Endothelial cell of umbilical vein (primary cell): ENCODE measurements around the gene SCNM1. TPM values are rescaled to one million over a fixed set of nuclear protein-coding genes. Genes with fewer than 3 reads are reported as not detected.

Experiments
- BruUV-seq: library from RNA; stranded (reverse); fragments of 400-500 nt; replicated peaks from 2 replicates; lab custom pipeline; 2021; lab: Mats Ljungman, UMichigan
- CTCF ChIA-PET: fragments of 300-600, 350-600 bp; sonication (Branson Sonifier 250); formaldehyde crosslinking; loops from one replicate; lab custom pipeline; 2021; ENCODE audit warnings: antibody characterized with exemption, inconsistent platforms; lab: Charles Lee
- POLR2A ChIA-PET: fragments of 300-600, 350-600 bp; sonication (Branson Sonifier 250); formaldehyde crosslinking; loops from one replicate; lab custom pipeline; 2021; ENCODE audit warnings: antibody characterized with exemption, inconsistent platforms; lab: Charles Lee
- DNase-seq: peaks from one replicate; pipeline ENCODE4 v3.0.0-alpha.2; 2011; ENCODE audit warnings: low read depth, low spot score
- FAIRE-seq: peaks from 2 replicates; lab custom pipeline; 2011; peaks lifted over from hg19 to GRCh38; lab: Jason Lieb, UNC
- H2AFZ ChIP-seq: 2 replicates; pipeline ENCODE4 v1.6.0; 2012; ENCODE audit warnings: low read depth, low read length, control low read depth, inconsistent platforms
- H3K27ac ChIP-seq: 2 replicates; pipeline ENCODE4 v1.5.1; 2011; ENCODE audit warnings: low read depth, mild to moderate bottlenecking, control low read depth, low read length, moderate library complexity; ENCODE audit not compliant: insufficient read depth
- H3K27me3 ChIP-seq, 2 experiments: 2 replicates each; pipeline versions ENCODE4 v1.6.0 to v1.6.1; 2011; ENCODE audit warnings: low read length in 2 of 2, mixed read lengths in 1 of 2; ENCODE audit not compliant: control insufficient read depth in 2 of 2, insufficient read depth in 2 of 2
- H3K36me3 ChIP-seq, 2 experiments: 2 replicates in 1 of 2; 3 replicates in 1 of 2; pipeline ENCODE4 v1.5.1; 2011; ENCODE audit warnings: low read length in 2 of 2, mild to moderate bottlenecking in 1 of 2, moderate library complexity in 1 of 2; ENCODE audit not compliant: control insufficient read depth in 2 of 2, insufficient read depth in 2 of 2; ENCODE audit errors: extremely low read depth in 1 of 2
- H3K4me1 ChIP-seq: 3 replicates; pipeline ENCODE4 v1.5.1; 2011; ENCODE audit warnings: mild to moderate bottlenecking, low read length; ENCODE audit not compliant: control insufficient read depth, insufficient read depth; ENCODE audit errors: extremely low read depth
- H3K4me2 ChIP-seq: 2 replicates; pipeline ENCODE4 v1.6.1; 2011; ENCODE audit warnings: low read length, control low read depth, mixed read lengths; ENCODE audit not compliant: insufficient read depth
- H3K4me3 ChIP-seq, 3 experiments: fragments of 200-600 bp in 1 of 3; sonication (generic), shearing (Covaris generic) in 1 of 3; replicated peaks in 1 of 3; 2 replicates each; pipeline ENCODE4 v1.5.1; 2011 to 2016; ENCODE audit warnings: control low read depth in 3 of 3, low read length in 3 of 3, mild to moderate bottlenecking in 2 of 3, inconsistent platforms in 1 of 3, low read depth in 1 of 3, moderate library complexity in 1 of 3; ENCODE audit not compliant: insufficient read depth in 1 of 3
- H3K79me2 ChIP-seq: 2 replicates; pipeline ENCODE4 v1.6.0; 2012; ENCODE audit warnings: low read length, inconsistent platforms; ENCODE audit not compliant: control insufficient read depth, insufficient read depth
- H3K9ac ChIP-seq: replicated peaks from 2 replicates; pipeline ENCODE3; 2011; ENCODE audit warnings: low read length, control low read depth; ENCODE audit not compliant: insufficient read depth; ENCODE audit errors: extremely low read depth
- H3K9me1 ChIP-seq: replicated peaks from 3 replicates; pipeline ENCODE4 v1.6.0; 2011; ENCODE audit warnings: mild to moderate bottlenecking, low read length; ENCODE audit not compliant: control insufficient read depth, insufficient read depth; ENCODE audit errors: extremely low read depth
- H3K9me3 ChIP-seq: replicated peaks from 2 replicates; pipeline ENCODE4 v1.5.1; 2012; ENCODE audit warnings: low read length, inconsistent platforms; ENCODE audit not compliant: control insufficient read depth, insufficient read depth
- H4K20me1 ChIP-seq: replicated peaks from 2 replicates; pipeline ENCODE3; 2011; ENCODE audit warnings: mild to moderate bottlenecking, low read length; ENCODE audit not compliant: control insufficient read depth, insufficient read depth; ENCODE audit errors: extremely low read depth
- CTCF ChIP-seq, 2 donors: IDR thresholded peaks; 1 replicate in 1 of 2; 2 replicates in 1 of 2; pipeline ENCODE4 v1.5.1; 2011; ENCODE audit warnings: low read length in 2 of 2, mild to moderate bottlenecking in 2 of 2, moderate library complexity in 2 of 2, control low read depth in 1 of 2, inconsistent platforms in 1 of 2, low read depth in 1 of 2; ENCODE audit not compliant: insufficient read depth in 1 of 2; ENCODE audit errors: extremely low read depth in 1 of 2
- EZH2 ChIP-seq: IDR thresholded peaks from 2 replicates; pipeline ENCODE4 v1.6.1; 2012; ENCODE audit warnings: borderline replicate concordance, low read depth, mild to moderate bottlenecking, moderate library complexity, low read length, inconsistent platforms; ENCODE audit not compliant: severe bottlenecking
- FOS ChIP-seq: IDR thresholded peaks from 2 replicates; pipeline ENCODE4 v1.6.1; 2011; ENCODE audit warnings: mild to moderate bottlenecking, low read length, moderate library complexity, borderline replicate concordance; ENCODE audit not compliant: insufficient read depth
- GATA2 ChIP-seq: IDR thresholded peaks from 2 replicates; pipeline ENCODE4 v1.7.0; 2011; ENCODE audit warnings: low read depth, mild to moderate bottlenecking, moderate library complexity, mixed read lengths, low read length; ENCODE audit not compliant: insufficient read length, insufficient read depth
- JUN ChIP-seq: IDR thresholded peaks from 2 replicates; pipeline ENCODE4 v1.6.1; 2011; ENCODE audit warnings: borderline replicate concordance, low read depth; ENCODE audit not compliant: insufficient read length, insufficient read depth
- MAX ChIP-seq: IDR thresholded peaks from 2 replicates; pipeline ENCODE4 v1.6.1; 2011; ENCODE audit not compliant: insufficient read depth, insufficient read length
- MYC ChIP-seq: IDR thresholded peaks from one replicate; pipeline ENCODE4 v1.6.1; 2011; ENCODE audit warnings: mild to moderate bottlenecking, low read depth, low read length
- POLR2A ChIP-seq: IDR thresholded peaks from 2 replicates; pipeline ENCODE4 v1.6.1; 2012; ENCODE audit warnings: low read depth, mild to moderate bottlenecking, control low read depth, low read length
- POLR2AphosphoS5 ChIP-seq: IDR thresholded peaks from 2 replicates; pipeline ENCODE4 v1.6.1; 2012; ENCODE audit warnings: low read depth, mild to moderate bottlenecking, control low read depth, low read length, moderate library complexity; ENCODE audit not compliant: insufficient read depth
- dilution Hi-C: fragments of 300-500 bp; cut with MboI; formaldehyde crosslinking; loops from one replicate; pipeline ENCODE4 v1.15.0; 2019; ENCODE audit warnings: low sequenced_read_pairs; ENCODE audit not compliant: extremely low pct_ligation_motif_present
- intact Hi-C: fragments of 100-400 bp; cut with micrococcal nuclease; formaldehyde crosslinking; loops from one replicate; pipeline ENCODE4 v1.10.0; 2022
- polyA plus RNA-seq, 4 experiments: library from polyadenylated mRNA; depleted of rRNA in 3 of 4; stranded (reverse) in 3 of 4; unstranded in 1 of 4; fragments of >200 nt; gene quantifications; 2 replicates each; pipeline versions ENCODE4 v1.2.1 to v1.2.3, GENCODE V29; 2011 to 2012; ENCODE audit warnings: missing spikeins in 1 of 4
- total RNA-seq: library from RNA; stranded (reverse); gene quantifications from 2 replicates; pipeline ENCODE4 v1.2.3, GENCODE V29; 2021

The SCNM1 gene
- total and polyA plus RNA-seq, 2 donors (not counting 3 experiments of a cell fraction or from before 2014, with no cell fraction given), result 17.3 to 43.1 TPM

- no peaks in the 10 kb centered on the region for H4K20me1 ChIP-seq
- ChIA-PET POLR2A (interaction anchor here (0.8 kb wide), 1 partner anchor 585 kb away, joined by 3 read pairs; the partner anchor contains the start of gene MCL1), CTCF (interaction anchor here (0.6 to 2.9 kb wide), 10 partner anchors 8 to 140 kb away, joined by 3 to 17 read pairs (median 4); partner anchors contain the start of gene TNFAIP8L2)
- TF ChIP-seq POLR2AphosphoS5, result peak; percentile 28
- TF ChIP-seq FOS, result no peak
- no peak for TF ChIP-seq EZH2
- no peak for TF ChIP-seq POLR2A
- H2AFZ ChIP-seq, result peak overlapping the region; percentile 90
- no TSS peak for BruUV-seq
- peak; percentile 37 for FAIRE-seq
- H3K9ac ChIP-seq, result peak overlapping the region; percentile 94
- no peaks in the 10 kb centered on the region for H3K9me3 ChIP-seq
- dilution Hi-C loops (no loop called here), intact Hi-C loops (loop anchor here (1.0 kb wide), 2 partner anchors 19 to 25 kb away; partner anchors contain the start of genes SEMA6C and VPS72)
- H3K79me2 ChIP-seq, result peaks cover 21% of the 10 kb centered on the region
- peak overlapping the region; percentile 61 for H3K27ac ChIP-seq
- no peaks in the 10 kb centered on the region for H3K9me1 ChIP-seq
- peak overlapping the region; percentile 92 for H3K4me2 ChIP-seq
- DNase-seq, result no peak
- H3K36me3 ChIP-seq, result peaks cover 0 to 13% of the 10 kb centered on the region in 2 experiments
- peaks cover 19% of the 10 kb centered on the region for H3K4me1 ChIP-seq
- H3K27me3 ChIP-seq, result no peaks in the 10 kb centered on the region
- H3K4me3 ChIP-seq, result peak overlapping the region; percentile 65 to 89 (median 81)
Observed at GRCh38 chr1:151164732-151165280, 1.1 kb upstream of the SCNM1 start.

- TF ChIP-seq FOS, result no peak
- TF ChIP-seq POLR2AphosphoS5, result no peak
- no peak for TF ChIP-seq MAX
- TF ChIP-seq JUN, result no peak
- TF ChIP-seq EZH2, result no peak
- no peak for TF ChIP-seq MYC
- no peak for TF ChIP-seq CTCF (IDR thresholded peaks at IDR 0.05; ENCODE audit: extremely low read depth in 1 of 2, insufficient read depth in 1 of 2, low read depth in 1 of 2, low read length in 2 of 2)
- no peak for TF ChIP-seq POLR2A
- TF ChIP-seq GATA2, result no peak
- H3K4me2 ChIP-seq, result peak overlapping the region; percentile 92
Observed at GRCh38 chr1:151165281-151165737, 635 bp upstream of the SCNM1 start.

More at GRCh38 chr1:151165281-151165737, 635 bp upstream of the SCNM1 start:
- FAIRE-seq (peak; percentile 8), DNase-seq (no peak)
- POLR2A ChIA-PET, result interaction anchor here (0.8 kb wide), 1 partner anchor 586 kb away, joined by 3 read pairs; the partner anchor contains the start of gene MCL1
- H2AFZ ChIP-seq, result peak overlapping the region; percentile 90
- no peaks in the 10 kb centered on the region for H3K27me3 ChIP-seq
- peaks cover 21% of the 10 kb centered on the region for H3K79me2 ChIP-seq
- H3K4me1 ChIP-seq, result peaks cover 19% of the 10 kb centered on the region
- H3K9ac ChIP-seq, result peak overlapping the region; percentile 94
- peak overlapping the region; percentile 61 for H3K27ac ChIP-seq
- CTCF ChIA-PET, result interaction anchor here (0.6 to 2.9 kb wide), 9 partner anchors 8 to 141 kb away, joined by 3 to 17 read pairs (median 4); partner anchors contain the start of gene TNFAIP8L2
- no peaks in the 10 kb centered on the region for H3K9me1 ChIP-seq
- no peaks in the 10 kb centered on the region for H3K9me3 ChIP-seq
- intact Hi-C loops, result loop anchor here (1.0 kb wide), 2 partner anchors 19 to 25 kb away; partner anchors contain the start of genes SEMA6C and VPS72
- BruUV-seq, result no TSS peak
- H4K20me1 ChIP-seq, result no peaks in the 10 kb centered on the region
- dilution Hi-C loops, result no loop called here
- peak overlapping the region; percentile 65 to 89 (median 81) for H3K4me3 ChIP-seq
- H3K36me3 ChIP-seq, result peaks cover 0 to 15% of the 10 kb centered on the region in 2 experiments
